DMS 273 (cell line): ENCODE results near the gene BBIP1.
"Not testable (repeated sequence)": the region's sequence is repeated elsewhere in the genome, so short reads cannot be mapped to it uniquely, and the experiment has no call there.

Experiments used
- DNase-seq: peaks from one replicate; lab custom pipeline; 2025; ENCODE audit not compliant: unreplicated experiment; lab: John Stamatoyannopoulos, UW

BBIP1 gene

DNA sequence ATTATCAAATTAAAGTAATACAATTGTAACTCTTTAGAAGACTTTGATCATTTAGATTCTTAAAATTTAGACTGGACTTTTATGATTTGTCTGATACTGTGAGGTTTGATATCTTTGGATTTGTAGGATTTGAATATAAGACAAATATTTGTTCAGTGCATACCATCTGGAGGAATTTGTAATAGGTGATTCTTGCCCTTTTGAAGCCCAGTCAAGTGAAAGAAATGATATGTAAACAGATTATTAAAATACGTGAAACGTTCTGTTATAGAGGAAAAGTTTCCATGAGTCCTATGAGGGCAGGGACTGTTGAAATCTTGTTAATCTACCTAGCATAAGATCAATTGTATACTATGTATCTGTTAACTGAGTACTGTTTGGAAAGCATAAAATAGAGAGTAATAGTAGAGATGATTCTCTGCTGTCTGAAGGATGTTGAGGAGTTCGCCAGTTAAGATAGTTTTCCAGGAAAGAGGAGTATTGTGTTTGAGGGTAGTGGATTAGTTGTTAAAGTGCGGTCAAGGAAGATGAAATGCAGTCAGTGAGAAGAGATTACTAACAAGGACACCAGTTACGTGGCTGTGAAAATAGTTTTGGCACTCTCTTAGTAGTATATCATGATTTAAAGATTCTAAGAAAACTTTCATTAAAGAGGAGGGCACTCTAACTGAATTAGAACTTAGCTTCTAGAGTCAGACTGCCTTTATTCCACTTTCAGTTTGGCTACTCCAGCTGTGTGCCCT is 32.9 kb downstream of the BBIP1 start:
- no peak for DNase-seq

DNA sequence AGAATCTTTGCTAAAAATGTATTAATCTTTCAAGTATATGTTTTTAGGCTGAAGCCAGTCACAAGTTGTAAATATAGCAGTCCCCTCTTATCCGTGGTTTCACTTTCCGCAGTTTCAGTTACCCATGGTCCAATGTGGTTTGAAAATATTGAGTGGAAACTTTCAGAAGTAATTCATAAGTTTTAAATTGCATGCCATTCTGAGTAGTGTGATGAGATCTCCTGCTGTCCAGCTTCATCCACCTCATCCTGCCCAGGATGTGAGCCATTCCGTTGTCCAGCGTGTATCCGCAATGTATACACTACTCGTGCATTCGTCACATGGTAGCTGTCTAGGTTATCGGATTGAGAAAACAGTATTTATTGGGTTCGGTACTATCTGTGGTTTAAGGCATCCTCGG is 35.1 kb downstream of the BBIP1 start:
- no peak for DNase-seq

GRCh38 chr10:110881905-110882304 is 37.1 kb downstream of the BBIP1 start:
- DNase-seq: no peak

GRCh38 chr10:110881247-110881646 is 37.7 kb downstream of the BBIP1 start:
- no peak for DNase-seq

- DNase-seq: no peak
Measured at GRCh38 chr10:110880012-110880411, 39.0 kb downstream of the BBIP1 start.

DNA sequence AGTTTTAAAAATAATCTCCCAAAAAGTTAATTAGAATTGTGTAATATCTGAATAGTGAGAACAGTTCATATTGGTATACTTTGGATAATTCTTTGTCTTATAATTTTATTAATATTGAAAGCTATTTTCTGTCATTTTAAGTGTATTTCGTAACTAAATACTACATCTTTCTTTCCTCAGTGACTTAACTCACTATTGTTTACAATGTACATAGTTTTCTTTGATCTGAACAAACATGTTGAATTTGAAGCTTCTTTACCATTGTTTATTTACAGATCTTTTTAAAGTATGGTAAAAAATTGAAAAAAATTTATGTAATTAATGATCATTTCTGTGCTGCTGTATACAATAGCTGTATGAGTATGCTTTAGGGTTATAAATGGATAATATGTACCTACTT is 42.2 kb downstream of the BBIP1 start:
- DNase-seq: no peak

DNA sequence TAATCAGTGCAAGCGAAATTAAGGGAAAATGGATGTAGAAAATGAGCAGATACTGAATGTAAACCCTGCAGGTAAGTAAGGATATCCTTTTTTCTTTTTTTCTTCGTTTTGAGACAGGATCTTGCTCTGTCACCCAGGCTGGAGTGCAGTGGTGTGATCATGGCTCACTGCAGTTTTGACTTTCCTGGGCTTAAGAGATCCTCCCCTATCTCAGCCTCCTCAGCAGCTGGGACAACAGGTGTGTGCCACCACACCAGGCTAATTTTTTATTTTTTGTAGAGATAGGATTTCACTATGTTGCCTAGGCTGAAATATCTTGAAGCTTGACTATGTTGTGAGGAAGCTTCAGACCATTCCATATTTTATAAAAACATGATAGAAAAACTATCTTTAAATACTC is 43.0 kb downstream of the BBIP1 start:
- DNase-seq: peak; percentile 38

DNA sequence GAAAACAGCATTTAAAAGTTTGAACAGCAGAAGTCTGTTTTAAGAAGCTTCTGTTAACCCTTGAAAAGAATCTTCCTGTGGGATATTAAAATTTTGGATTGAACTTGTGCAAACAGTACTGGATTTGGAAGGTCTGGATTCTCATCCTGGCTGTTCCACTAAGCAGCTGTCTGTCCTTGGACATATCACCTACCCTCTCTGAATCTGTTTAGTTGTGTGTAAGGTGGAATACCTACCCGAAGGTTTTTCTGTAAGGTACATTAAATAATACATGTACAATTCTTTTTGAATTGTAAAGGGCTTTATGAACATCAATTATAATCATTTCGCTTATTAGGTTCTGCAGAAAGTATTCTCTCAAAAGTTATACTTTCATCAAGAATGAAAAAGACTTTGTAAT is 45.0 kb downstream of the BBIP1 start:
- peak; percentile 13 for DNase-seq

DNA sequence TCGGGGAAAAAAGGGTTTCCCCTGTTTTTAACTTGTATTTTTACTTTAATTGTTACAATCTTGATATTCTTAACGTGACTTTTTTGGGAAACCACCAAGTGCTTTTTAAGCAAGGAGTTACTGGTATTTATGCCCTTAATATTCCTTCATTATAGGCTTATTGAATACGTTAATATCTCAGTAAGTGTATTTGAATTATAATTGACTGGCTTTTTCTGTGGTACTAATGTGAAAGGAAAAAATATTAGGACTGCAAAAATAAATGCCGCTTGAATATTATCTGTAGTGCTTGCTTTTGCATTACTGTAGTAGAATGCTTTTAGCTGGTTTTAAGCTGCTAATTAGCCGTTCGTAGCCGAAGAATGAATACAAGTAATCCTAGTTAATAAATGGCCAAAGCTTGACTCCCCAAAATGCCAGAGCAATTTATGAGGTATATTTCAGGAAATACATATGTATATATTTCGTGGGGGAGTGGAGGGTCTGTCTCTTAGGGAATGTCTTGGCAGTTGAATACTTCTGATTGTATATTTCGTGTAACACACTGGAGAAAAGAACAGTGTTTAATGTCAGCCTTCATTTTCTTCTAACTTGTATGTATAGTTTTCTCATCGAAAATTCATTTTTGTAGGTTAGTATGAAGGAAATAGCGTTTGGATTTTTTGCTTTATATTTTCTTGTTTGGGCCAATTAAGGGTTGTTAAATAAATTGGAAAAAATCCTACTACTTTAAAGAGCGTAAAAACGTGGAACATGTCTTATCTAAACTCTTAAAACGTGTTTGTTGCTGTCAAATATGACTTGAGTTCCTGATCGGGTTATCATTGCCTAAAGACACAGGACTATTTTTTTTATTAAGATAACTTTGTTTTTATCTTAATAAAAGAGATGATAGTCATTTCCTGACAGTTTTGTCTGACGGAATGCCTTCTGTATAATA is 45.7 kb downstream of the BBIP1 start:
- peak; percentile 22 for DNase-seq

DNA sequence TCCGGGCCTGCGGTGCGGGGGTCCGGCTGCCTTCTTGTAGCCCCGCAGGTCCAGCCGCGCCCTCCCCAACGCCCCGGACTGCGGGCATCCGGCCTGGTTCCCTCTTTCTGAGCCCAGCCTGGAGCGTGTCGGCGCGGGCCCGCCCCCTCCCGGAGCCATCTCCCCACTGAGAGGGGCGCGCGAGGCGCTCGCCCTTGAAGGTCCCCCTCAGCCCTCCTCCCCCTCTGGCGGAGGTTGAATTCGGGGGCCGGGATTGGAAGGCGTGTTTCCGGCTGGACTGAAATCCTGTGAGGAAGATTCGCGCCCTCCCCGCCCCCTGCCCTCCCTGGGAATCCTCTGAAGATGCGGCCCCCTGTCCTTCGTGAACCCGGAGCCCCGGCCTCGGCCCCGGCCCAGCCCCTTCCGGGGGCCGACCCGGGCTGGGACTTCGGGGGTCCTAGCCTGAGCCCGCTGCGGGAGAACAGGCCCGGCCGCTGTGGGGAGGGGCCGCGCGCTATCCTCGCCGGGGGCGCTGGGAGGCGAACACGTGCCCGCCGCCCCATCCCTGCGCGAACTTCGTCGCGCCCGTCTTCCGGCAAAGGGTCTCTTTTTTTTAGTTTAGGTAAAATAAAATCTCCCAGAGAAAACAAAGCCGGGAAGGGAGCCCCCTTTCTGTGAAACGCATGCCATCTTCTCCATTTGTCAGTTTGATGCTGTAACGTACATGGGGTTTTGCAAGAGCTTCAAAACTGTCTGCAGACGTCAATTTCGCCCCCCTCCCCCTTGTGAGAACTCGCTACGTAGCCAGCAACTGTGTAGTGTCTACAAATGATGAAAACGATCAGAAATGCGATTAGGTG is 46.6 kb downstream of the BBIP1 start:
- DNase-seq: peak; percentile 94

DNA sequence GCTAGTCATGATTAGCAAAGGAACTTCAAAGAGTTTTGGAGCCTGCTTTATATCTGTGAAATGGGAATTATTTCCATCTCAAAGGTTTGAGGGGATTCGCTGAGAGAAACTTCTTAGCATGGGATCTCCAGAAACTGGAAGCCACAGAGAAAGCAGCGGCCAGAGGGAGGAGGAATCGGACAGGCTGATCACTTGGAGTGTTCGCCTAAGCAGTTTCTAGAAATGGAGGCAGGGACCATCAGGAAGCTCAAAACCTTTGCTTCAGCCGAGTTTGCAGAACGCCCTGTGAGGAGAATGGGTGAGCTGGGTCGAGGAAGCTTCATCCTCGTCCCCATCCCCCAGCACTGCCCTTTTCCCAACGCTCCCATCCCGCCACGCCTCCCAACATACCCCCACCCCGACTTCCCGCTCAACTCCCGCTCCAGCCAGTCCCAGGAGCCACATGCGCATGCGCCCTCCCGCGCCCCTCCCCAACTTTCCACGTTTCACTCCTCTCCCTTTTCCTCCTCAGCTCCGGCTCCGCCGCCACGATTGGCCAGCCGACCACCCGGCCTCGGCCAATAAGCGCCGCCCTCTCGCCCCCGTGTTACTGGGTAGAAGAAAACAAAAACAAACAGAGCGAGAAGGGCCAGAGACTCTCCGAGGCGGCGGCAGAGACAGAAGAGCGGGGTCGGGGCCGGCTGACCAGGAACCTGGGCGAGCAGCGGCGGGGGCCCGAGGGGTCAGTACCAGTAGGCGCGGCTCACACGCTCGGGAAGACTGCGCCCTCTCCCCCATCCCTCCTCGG is 47.5 kb downstream of the BBIP1 start, which contains the start of gene PDCD4:
TSS of gene PDCD4 (plus strand) at position 631 of the 787 bp plus-strand sequence. CDS start 4,100 bp downstream, outside the sequence.
- DNase-seq: peak; percentile 98

- DNase-seq: peak; percentile 58
Measured at GRCh38 chr10:110870823-110871297, 48.1 kb downstream of the BBIP1 start.

GRCh38 chr10:110868981-110869380 is 50.0 kb downstream of the BBIP1 start:
- no peak for DNase-seq

- DNase-seq: no peak
Measured at GRCh38 chr10:110867807-110868465, 51.0 kb downstream of the BBIP1 start.

GRCh38 chr10:110867011-110867806 is 51.8 kb downstream of the BBIP1 start:
- not testable (repeated sequence) for DNase-seq

DNA sequence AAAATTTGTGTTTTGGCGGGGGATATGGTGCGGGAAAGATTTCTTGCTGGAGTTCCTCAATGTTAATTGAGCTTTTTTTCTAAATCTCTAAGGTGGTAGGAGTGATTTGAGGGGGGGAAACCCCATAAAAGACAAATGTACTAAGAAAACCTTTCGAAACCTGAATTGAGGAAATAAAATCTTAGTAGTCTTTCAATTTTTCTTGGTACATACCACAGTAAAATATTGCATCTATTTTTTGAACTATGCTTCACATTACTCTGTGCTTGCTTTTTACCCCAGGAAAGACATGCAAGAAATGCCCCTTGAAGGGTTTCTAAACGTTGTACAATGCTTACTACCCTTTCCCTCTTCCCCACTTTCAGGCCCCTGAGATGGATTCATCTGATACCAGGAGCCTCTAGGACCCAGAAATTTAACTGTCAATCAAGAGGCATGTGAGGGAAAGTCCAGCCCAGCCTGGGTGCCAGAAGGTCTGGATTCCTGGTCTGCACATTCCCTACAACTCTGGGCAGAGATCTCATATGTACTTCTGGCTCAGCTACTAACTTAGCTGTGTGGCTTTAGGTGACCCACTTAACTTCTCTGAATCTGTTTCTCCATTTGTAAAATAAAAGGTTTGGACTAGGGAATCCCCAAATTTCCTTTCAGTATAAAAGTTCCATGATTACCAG is 53.0 kb downstream of the BBIP1 start:
- peak; percentile 66 for DNase-seq

GRCh38 chr10:110865186-110865808 is 53.7 kb downstream of the BBIP1 start:
- DNase-seq: peak; percentile 42

GRCh38 chr10:110864662-110865140 is 54.3 kb downstream of the BBIP1 start:
- DNase-seq: peak; percentile 66
